CD4-positive, alpha-beta T cell (primary cell): ENCODE measurements around the gene TOMM7. TPM values are rescaled to one million over a fixed set of nuclear protein-coding genes. Genes with fewer than 3 reads are reported as not detected.

ENCODE experiments used
- ATAC-seq: fragments of 200-7000 bp; cut with Tn5 transposase; one replicate; pipeline ENCODE4 v1.10.0; 2022; ENCODE audit warnings: mild to moderate bottlenecking; ENCODE audit not compliant: poor library complexity
- CTCF ChIA-PET: fragments of 350-600 bp; sonication (Branson Sonifier 250); formaldehyde crosslinking; loops from one replicate; lab custom pipeline; 2021; ENCODE audit warnings: antibody characterized with exemption, inconsistent platforms; lab: Charles Lee
- POLR2A ChIA-PET: fragments of 350-600 bp; sonication (Branson Sonifier 250); formaldehyde crosslinking; loops from one replicate; lab custom pipeline; 2021; ENCODE audit warnings: antibody characterized with exemption, inconsistent platforms; lab: Charles Lee
- DNase-seq, 14 experiments: peaks; one replicate each; pipeline ENCODE4 v3.0.0-alpha.2; 2013 to 2020; ENCODE audit warnings: mixed read lengths in 2 of 14
- H3K27ac ChIP-seq, 2 donors: one replicate each; pipeline versions ENCODE4 v1.5.1 to v1.7.0; 2013; ENCODE audit warnings: low read length in 2 of 2, low read depth in 1 of 2, mild to moderate bottlenecking in 1 of 2
- H3K27me3 ChIP-seq, 2 experiments: 1 replicate in 1 of 2; 2 replicates in 1 of 2; pipeline versions ENCODE4 v1.6.1 to v1.7.0; 2013; ENCODE audit warnings: low read length in 2 of 2, control low read depth in 1 of 2, mild to moderate bottlenecking in 1 of 2, moderate library complexity in 1 of 2; ENCODE audit not compliant: insufficient read depth in 2 of 2, control insufficient read depth in 1 of 2
- H3K36me3 ChIP-seq: one replicate; pipeline ENCODE4 v1.6.1; 2013; ENCODE audit warnings: low read length, control low read depth; ENCODE audit not compliant: insufficient read depth
- H3K4me1 ChIP-seq: one replicate; pipeline ENCODE4 v1.6.1; 2013; ENCODE audit warnings: low read length, control low read depth; ENCODE audit not compliant: insufficient read depth
- H3K4me3 ChIP-seq: one replicate; pipeline ENCODE4 v1.5.1; 2013; ENCODE audit warnings: mild to moderate bottlenecking, low read length, moderate library complexity
- H3K9me3 ChIP-seq, 2 experiments: 1 replicate in 1 of 2; 2 replicates in 1 of 2; pipeline versions ENCODE4 v1.6.1 to v1.7.0; 2013; ENCODE audit warnings: low read length in 2 of 2, mild to moderate bottlenecking in 2 of 2, control low read depth in 1 of 2, moderate library complexity in 1 of 2; ENCODE audit not compliant: control insufficient read depth in 1 of 2, insufficient read depth in 1 of 2
- H3K27ac Mint-ChIP-seq: one replicate; pipeline ENCODE4 v1.8.0; 2020; ENCODE audit warnings: mixed read lengths
- H3K27me3 Mint-ChIP-seq: one replicate; pipeline ENCODE4 v1.8.0; 2021; ENCODE audit warnings: mixed read lengths
- H3K36me3 Mint-ChIP-seq: one replicate; pipeline ENCODE4 v1.8.0; 2021; ENCODE audit warnings: low read depth, mixed read lengths
- H3K4me1 Mint-ChIP-seq: one replicate; pipeline ENCODE4 v1.8.0; 2021; ENCODE audit warnings: low read depth, mixed read lengths
- H3K4me3 Mint-ChIP-seq: one replicate; pipeline ENCODE4 v1.8.0; 2020; ENCODE audit warnings: mild to moderate bottlenecking, mixed read lengths
- H3K9me3 Mint-ChIP-seq: one replicate; pipeline ENCODE4 v1.8.0; 2020; ENCODE audit warnings: mixed read lengths
- intact Hi-C, 2 experiments: fragments of 100-400 bp; cut with DNase I in 1 of 2; cut with micrococcal nuclease in 1 of 2; formaldehyde crosslinking; loops; one replicate each; pipeline versions ENCODE4 v1.15.1 to v1.9.0; 2023 to 2025; cut with DNase I, micrococcal nuclease
- total RNA-seq, 174 experiments: library from RNA in 2 of 174; stranded (reverse) in 2 of 174; gene quantifications; one replicate each; pipeline ENCODE4 v1.2.3 and lab custom pipeline; 2021 to 2026
- TF ChIP-seq, protein P1 (sequence below): fragments of 200-600 bp; IDR thresholded peaks from one replicate; pipeline ENCODE4 v1.8.0; 2022; ENCODE audit warnings: antibody characterized with exemption, mild to moderate bottlenecking

TOMM7 gene
- total RNA-seq, 2 experiments from 2014 or later, result 503 to 549 TPM

- intact Hi-C loops, result no loop called here
- H3K9me3 ChIP-seq, result no peaks in the 10 kb centered on the region
- no peaks in the 10 kb centered on the region for H3K27me3 Mint-ChIP-seq
- no peaks in the 10 kb centered on the region for H3K9me3 Mint-ChIP-seq
- DNase-seq (no peak), ATAC-seq (no peak)
- H3K27ac ChIP-seq, result no peak overlapping the region
- no peak overlapping the region for H3K4me3 ChIP-seq
- POLR2A ChIA-PET, result no interaction called here
- no peaks in the 10 kb centered on the region for H3K27me3 ChIP-seq
- H3K36me3 ChIP-seq, result peaks cover 35% of the 10 kb centered on the region
- H3K4me1 Mint-ChIP-seq, result peaks cover 77% of the 10 kb centered on the region
- TF ChIP-seq, protein P1, sequence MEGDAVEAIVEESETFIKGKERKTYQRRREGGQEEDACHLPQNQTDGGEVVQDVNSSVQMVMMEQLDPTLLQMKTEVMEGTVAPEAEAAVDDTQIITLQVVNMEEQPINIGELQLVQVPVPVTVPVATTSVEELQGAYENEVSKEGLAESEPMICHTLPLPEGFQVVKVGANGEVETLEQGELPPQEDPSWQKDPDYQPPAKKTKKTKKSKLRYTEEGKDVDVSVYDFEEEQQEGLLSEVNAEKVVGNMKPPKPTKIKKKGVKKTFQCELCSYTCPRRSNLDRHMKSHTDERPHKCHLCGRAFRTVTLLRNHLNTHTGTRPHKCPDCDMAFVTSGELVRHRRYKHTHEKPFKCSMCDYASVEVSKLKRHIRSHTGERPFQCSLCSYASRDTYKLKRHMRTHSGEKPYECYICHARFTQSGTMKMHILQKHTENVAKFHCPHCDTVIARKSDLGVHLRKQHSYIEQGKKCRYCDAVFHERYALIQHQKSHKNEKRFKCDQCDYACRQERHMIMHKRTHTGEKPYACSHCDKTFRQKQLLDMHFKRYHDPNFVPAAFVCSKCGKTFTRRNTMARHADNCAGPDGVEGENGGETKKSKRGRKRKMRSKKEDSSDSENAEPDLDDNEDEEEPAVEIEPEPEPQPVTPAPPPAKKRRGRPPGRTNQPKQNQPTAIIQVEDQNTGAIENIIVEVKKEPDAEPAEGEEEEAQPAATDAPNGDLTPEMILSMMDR, result no peak
- peaks cover 28% of the 10 kb centered on the region for H3K4me1 ChIP-seq
- peak overlapping the region; percentile 55 for H3K4me3 Mint-ChIP-seq
- H3K27ac Mint-ChIP-seq, result peak overlapping the region; percentile 92
- H3K36me3 Mint-ChIP-seq, result peaks cover 62% of the 10 kb centered on the region
- CTCF ChIA-PET, result no interaction called here
These were observed 3.2 kb downstream of the TOMM7 start for GRCh38 chr7:22819476-22819875.

- TF ChIP-seq, protein P1, result no peak
- ChIA-PET CTCF (no interaction called here), POLR2A (no interaction called here)
- H3K27me3 Mint-ChIP-seq, result no peaks in the 10 kb centered on the region
- Histone ChIP-seq H3K27me3 (no peaks in the 10 kb centered on the region), H3K9me3 (no peaks in the 10 kb centered on the region), H3K36me3 (peaks cover 58% of the 10 kb centered on the region), H3K4me1 (no peaks in the 10 kb centered on the region), H3K4me3 (no peak overlapping the region), H3K27ac (no peak overlapping the region)
- no peak overlapping the region for H3K4me3 Mint-ChIP-seq
- H3K36me3 Mint-ChIP-seq, result peaks cover 78% of the 10 kb centered on the region
- ATAC-seq (no peak), DNase-seq (no peak)
- peaks cover 44% of the 10 kb centered on the region for H3K4me1 Mint-ChIP-seq
- no peaks in the 10 kb centered on the region for H3K9me3 Mint-ChIP-seq
- intact Hi-C loops, result no loop called here
- peak overlapping the region; percentile 53 for H3K27ac Mint-ChIP-seq
These were observed 8.1 kb downstream of the TOMM7 start for GRCh38 chr7:22814261-22815208.

DNA sequence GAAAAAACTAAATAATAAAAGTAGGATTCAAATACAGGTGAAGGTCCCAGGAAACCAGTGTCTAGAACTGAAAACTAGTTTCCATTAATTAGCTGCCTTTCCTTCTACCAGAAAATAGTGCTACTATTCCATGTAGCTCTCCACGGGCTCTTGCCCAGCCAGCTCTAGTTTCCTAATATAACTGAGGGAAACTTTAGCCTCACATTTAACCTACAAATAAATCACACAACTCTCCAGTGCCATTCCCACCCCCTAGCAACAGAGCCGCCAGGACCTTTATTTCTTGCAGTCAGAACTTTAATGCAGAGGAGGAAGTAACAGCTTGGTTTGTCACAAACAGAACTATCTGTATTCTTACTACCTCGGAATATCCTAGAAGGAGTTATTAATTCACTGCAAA, 10.3 kb downstream of the TOMM7 start:
- Histone ChIP-seq H3K36me3 (peaks cover 50% of the 10 kb centered on the region), H3K4me1 (no peaks in the 10 kb centered on the region), H3K27ac (no peak overlapping the region), H3K4me3 (no peak overlapping the region), H3K9me3 (no peaks in the 10 kb centered on the region), H3K27me3 (no peaks in the 10 kb centered on the region)
- Mint-ChIP-seq H3K4me1 (peaks cover 27% of the 10 kb centered on the region), H3K27me3 (no peaks in the 10 kb centered on the region), H3K27ac (no peak overlapping the region), H3K4me3 (no peak overlapping the region), H3K9me3 (no peaks in the 10 kb centered on the region), H3K36me3 (peaks cover 65% of the 10 kb centered on the region)
- ATAC-seq, result no peak
- TF ChIP-seq, protein P1, result no peak
- POLR2A ChIA-PET, result no interaction called here
- CTCF ChIA-PET, result interaction anchor here (1.2 kb wide), 1 partner anchor 30 kb away, joined by 3 read pairs; no protein-coding TSS in a partner anchor
- intact Hi-C loops, result no loop called here
- no peak for DNase-seq
